Mucosa of descending colon (tissue), 3 donors: ENCODE data around the gene ZNF83. TPM values are rescaled to one million over a fixed set of nuclear protein-coding genes. Genes with fewer than 3 reads are reported as not detected.

Source experiments
- ATAC-seq: fragments of 200-7000 bp; cut with Tn5 transposase; one replicate; pipeline ENCODE4 v1.9.1; 2020; ENCODE audit warnings: mild to moderate bottlenecking, moderate library complexity
- DNase-seq, 3 donors: peaks; one replicate each; pipeline ENCODE4 v3.0.0-alpha.2; 2020
- H3K36me3 ChIP-seq: fragments of 200-600 bp; one replicate; pipeline ENCODE4 v1.8.0; 2021; ENCODE audit warnings: low read depth, mild to moderate bottlenecking
- H3K4me1 ChIP-seq: fragments of 200-600 bp; one replicate; pipeline ENCODE4 v1.8.0; 2021; ENCODE audit warnings: low read depth, mild to moderate bottlenecking
- H3K4me3 ChIP-seq: fragments of 200-600 bp; one replicate; pipeline ENCODE4 v1.8.0; 2021; ENCODE audit warnings: mild to moderate bottlenecking
- H3K9me3 ChIP-seq: fragments of 200-600 bp; one replicate; pipeline ENCODE4 v1.8.0; 2021; ENCODE audit warnings: mild to moderate bottlenecking
- intact Hi-C, 2 donors: fragments of 100-400 bp; cut with DNase I in 1 of 2; cut with micrococcal nuclease in 1 of 2; formaldehyde crosslinking; loops; one replicate each; pipeline versions ENCODE4 v1.11.0 to v1.11.1; 2022; cut with DNase I, micrococcal nuclease
- total RNA-seq, 3 donors: library from RNA; stranded (reverse); fragmentation: NEBNext Ultra II Directional in 2 of 3; extraction: Animal tissue kit (Norgen Biotek cat#: 25700) in 2 of 3; gene quantifications; one replicate each; pipeline versions ENCODE4 v1.2.1 to v1.2.4, GENCODE V29; 2021 to 2023
- TF ChIP-seq, protein P1 (sequence below): fragments of 200-600 bp; IDR thresholded peaks from one replicate; pipeline ENCODE4 v1.8.0; 2022; ENCODE audit warnings: antibody characterized with exemption, mild to moderate bottlenecking
- donor health status: DM: no; HTN: no; CAD: no; lungs with moderate emphysema.
- donor health status: DM: no; HTN: no; CAD: no.
- donor health status: DM: no; HTN: yes; CAD: no.

ZNF83 gene
- total RNA-seq, 3 donors from 2014 or later = 17.6 to 48.7 (median 31.6) TPM

DNA sequence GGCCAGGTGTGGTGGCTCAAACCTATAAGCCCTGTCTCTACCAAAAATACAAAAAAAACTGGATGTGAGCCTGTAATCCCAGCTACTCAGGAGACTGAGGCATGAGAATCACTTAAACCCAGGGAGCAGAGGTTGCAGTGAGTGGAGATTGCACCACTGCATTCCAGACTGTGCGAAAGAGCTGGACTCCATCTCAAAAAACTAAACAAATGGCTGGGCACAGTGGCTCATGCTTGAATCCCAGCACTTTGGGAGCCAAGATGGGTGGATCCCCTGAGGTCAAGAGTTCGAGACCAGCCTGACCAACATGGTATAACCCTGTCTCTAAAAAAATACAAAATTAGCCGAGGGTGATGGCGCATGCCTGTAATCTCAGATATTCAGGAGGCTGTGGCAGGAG lies 34.9 kb upstream of the ZNF83 start:
- TF ChIP-seq, protein P1, sequence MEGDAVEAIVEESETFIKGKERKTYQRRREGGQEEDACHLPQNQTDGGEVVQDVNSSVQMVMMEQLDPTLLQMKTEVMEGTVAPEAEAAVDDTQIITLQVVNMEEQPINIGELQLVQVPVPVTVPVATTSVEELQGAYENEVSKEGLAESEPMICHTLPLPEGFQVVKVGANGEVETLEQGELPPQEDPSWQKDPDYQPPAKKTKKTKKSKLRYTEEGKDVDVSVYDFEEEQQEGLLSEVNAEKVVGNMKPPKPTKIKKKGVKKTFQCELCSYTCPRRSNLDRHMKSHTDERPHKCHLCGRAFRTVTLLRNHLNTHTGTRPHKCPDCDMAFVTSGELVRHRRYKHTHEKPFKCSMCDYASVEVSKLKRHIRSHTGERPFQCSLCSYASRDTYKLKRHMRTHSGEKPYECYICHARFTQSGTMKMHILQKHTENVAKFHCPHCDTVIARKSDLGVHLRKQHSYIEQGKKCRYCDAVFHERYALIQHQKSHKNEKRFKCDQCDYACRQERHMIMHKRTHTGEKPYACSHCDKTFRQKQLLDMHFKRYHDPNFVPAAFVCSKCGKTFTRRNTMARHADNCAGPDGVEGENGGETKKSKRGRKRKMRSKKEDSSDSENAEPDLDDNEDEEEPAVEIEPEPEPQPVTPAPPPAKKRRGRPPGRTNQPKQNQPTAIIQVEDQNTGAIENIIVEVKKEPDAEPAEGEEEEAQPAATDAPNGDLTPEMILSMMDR = no peak
- ATAC-seq (no peak), DNase-seq (no peak)
- Histone ChIP-seq H3K4me3 (no peak overlapping the region), H3K9me3 (peaks cover 11% of the 10 kb centered on the region), H3K36me3 (no peaks in the 10 kb centered on the region), H3K4me1 (no peaks in the 10 kb centered on the region)
- intact Hi-C loops = no loop called here

DNA sequence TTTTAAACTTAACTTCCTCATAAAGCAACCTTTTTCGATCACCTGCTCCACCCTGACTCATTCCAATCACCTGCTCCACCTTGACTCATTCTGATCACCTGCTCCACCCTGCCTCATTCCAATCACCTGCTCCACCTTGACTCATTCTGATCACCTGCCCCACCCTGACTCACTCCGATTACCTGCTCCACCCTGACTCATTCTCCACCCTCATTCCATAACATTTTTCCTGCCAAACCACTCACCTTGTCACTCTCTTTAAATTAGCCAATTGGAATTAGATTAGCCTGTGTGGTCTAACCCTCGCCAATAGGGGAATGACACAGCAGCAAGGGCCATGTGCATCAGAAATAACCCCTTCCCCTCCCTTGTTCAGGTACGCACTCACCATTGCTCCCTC lies 31.9 kb upstream of the ZNF83 start:
- ATAC-seq = peak; percentile 37
- H3K9me3 ChIP-seq = no peaks in the 10 kb centered on the region
- DNase-seq = no peak
- intact Hi-C loops = no loop called here
- H3K4me1 ChIP-seq = no peaks in the 10 kb centered on the region
- no peak overlapping the region for H3K4me3 ChIP-seq
- TF ChIP-seq, protein P1 = no peak
- no peaks in the 10 kb centered on the region for H3K36me3 ChIP-seq

GRCh38 chr19:52669586-52669985 lies 31.4 kb upstream of the ZNF83 start:
- Histone ChIP-seq H3K4me1 (no peaks in the 10 kb centered on the region), H3K4me3 (no peak overlapping the region), H3K9me3 (no peaks in the 10 kb centered on the region), H3K36me3 (no peaks in the 10 kb centered on the region)
- TF ChIP-seq, protein P1 = no peak
- no peak for ATAC-seq
- no peak for DNase-seq
- intact Hi-C loops = no loop called here

DNA sequence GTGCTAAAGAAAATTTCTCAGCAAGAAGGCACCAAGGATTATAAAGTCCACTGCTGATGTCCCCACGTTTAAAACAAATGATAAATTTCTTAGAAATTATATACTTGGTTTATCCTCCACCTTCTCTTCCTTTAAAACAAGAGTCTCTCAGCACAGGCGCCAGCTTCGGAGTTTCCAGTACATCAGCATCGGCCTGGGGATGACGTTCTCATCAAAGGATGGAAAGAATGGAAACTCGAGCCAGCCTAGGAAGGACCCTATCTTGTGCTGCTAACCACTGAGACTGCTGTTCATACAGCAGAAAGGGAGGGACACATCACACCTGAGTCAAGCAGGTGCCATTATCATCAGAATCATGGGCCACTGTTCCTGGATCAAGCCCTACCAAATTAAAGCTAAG lies 29.8 kb upstream of the ZNF83 start:
- intact Hi-C loops = no loop called here
- H3K9me3 ChIP-seq = no peaks in the 10 kb centered on the region
- ATAC-seq (no peak), DNase-seq (no peak)
- H3K4me1 ChIP-seq = no peaks in the 10 kb centered on the region
- H3K4me3 ChIP-seq = no peak overlapping the region
- TF ChIP-seq, protein P1 = no peak
- no peaks in the 10 kb centered on the region for H3K36me3 ChIP-seq

DNA sequence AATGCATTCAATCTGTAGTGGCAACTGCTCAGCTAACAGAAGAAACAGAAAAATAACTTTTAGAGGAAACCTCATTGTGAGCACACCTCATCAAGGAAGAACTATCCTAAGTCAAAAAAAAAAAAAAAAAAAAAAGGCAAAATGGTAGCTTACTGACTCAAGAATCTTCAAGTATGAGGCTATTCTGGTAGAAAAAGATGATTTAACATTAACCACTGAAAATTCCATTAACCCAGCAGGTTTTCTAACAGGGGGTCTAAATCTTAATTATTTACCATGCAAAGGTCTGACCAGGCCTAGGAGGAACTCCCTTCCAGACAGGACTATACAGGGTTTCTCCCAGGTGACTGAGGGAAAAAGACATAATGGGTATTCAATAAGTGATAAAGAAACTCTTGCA lies 28.4 kb upstream of the ZNF83 start:
- no peak for DNase-seq
- no peaks in the 10 kb centered on the region for H3K36me3 ChIP-seq
- no peak for ATAC-seq
- H3K4me1 ChIP-seq = no peaks in the 10 kb centered on the region
- TF ChIP-seq, protein P1 = no peak
- no peaks in the 10 kb centered on the region for H3K9me3 ChIP-seq
- H3K4me3 ChIP-seq = no peak overlapping the region
- intact Hi-C loops = no loop called here

DNA sequence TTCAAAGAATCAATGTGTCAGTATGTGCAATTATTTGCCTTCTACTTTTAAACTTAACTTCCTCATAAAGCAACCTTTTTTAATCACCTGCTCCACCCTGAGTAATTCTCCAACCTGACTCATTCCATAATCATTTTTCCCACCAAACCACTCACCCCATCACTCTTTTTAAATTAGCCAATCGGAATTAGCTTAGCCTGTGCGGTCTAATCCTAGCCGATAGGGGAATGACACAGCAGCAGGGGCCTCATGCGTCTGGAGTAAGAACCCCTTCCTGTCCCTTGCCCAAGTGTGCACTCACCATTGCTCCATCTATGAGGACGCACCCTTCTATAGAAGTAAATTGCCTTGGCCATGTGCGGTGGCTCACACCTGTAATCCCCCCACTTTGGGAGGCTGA lies 27.4 kb upstream of the ZNF83 start:
- H3K36me3 ChIP-seq = no peaks in the 10 kb centered on the region
- TF ChIP-seq, protein P1 = no peak
- intact Hi-C loops = no loop called here
- H3K4me3 ChIP-seq = no peak overlapping the region
- H3K9me3 ChIP-seq = no peaks in the 10 kb centered on the region
- no peak for ATAC-seq
- DNase-seq = no peak
- no peaks in the 10 kb centered on the region for H3K4me1 ChIP-seq
